GM12875 (cell line): Measurements from ENCODE around the gene TMEM131L.

Source experiments
- H3K4me3 ChIP-seq: one replicate; pipeline ENCODE4 v1.5.1; 2011; ENCODE audit warnings: low read depth, low read length, control low read depth
- CTCF ChIP-seq: IDR thresholded peaks from 2 replicates; pipeline ENCODE4 v1.5.1; 2011; ENCODE audit warnings: low read depth, mild to moderate bottlenecking, control low read depth, inconsistent platforms, low read length, moderate library complexity, borderline replicate concordance; ENCODE audit not compliant: insufficient read depth

TMEM131L gene

DNA sequence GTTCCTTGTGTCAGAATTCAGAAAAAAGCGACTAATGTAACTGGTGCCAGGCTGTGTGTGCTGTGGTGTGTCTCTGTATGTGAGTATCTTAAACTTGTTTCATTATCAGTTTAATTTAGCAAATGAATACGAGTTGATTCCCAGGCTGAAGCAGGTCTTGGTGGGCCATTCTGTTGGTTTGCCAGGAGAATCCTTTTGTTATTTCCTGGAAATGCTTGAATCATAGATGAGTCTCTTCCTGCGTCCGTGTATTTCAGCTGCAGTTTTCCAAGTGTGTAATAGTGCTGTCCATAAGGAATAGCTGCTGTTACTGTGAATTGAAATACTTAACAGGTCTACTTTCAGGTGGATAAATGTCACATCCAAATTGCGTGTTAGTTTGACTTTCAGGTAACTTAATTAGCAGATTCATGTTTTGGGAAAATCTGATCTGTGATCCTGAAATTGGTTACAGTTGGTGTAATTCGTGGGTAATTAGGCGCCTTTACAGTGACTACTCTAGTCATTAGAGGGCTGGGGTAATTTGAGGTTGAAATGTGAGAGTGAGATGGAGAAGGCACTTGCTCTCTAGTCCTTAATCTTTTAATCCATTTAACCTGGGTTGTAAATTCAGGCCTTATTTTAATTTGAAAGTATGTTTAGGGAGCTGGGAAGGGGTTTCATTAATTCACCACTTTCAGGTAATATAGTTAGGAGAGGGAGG, 23.8 kb downstream of the TMEM131L start:
- peak overlapping the region; percentile 65 for H3K4me3 ChIP-seq
- no peak for TF ChIP-seq CTCF

DNA sequence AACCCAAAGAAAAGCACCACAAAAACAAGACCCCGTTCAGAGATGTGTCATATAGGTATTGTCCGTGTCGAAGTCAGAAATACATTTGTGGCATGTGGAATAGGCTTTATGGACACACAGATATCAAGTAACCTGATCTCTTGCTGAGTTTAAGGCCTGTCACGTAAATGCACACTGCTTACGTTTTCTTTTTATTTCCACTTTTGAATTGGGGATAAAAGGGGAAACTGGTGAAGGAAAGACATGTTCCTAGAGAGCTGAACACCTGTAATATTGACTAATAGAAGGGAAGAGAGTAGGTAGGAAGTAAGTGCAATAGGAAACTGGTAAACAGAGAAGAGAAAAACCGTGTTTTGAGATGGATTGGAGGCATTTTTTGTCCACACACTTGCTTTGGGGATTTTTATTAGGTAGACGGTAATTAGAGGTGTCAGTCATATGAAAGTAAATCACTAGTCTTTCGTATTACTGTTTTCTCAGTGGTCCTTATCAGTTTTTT, 24.9 kb downstream of the TMEM131L start:
- no peak for TF ChIP-seq CTCF

GRCh38 chr4:153494562-153494961, 28.4 kb downstream of the TMEM131L start:
- no peak for TF ChIP-seq CTCF
- H3K4me3 ChIP-seq, result peak overlapping the region; percentile 39

More for the DNA sequence above, 24.9 kb downstream of the TMEM131L start:
- peak overlapping the region; percentile 65 for H3K4me3 ChIP-seq

GRCh38 chr4:153495480-153496193, 29.5 kb downstream of the TMEM131L start:
- H3K4me3 ChIP-seq, result no peak overlapping the region
- TF ChIP-seq CTCF, result no peak

- no peak for TF ChIP-seq CTCF
- H3K4me3 ChIP-seq, result peak overlapping the region; percentile 3
Observed at GRCh38 chr4:153497091-153497531, 31.0 kb downstream of the TMEM131L start.

DNA sequence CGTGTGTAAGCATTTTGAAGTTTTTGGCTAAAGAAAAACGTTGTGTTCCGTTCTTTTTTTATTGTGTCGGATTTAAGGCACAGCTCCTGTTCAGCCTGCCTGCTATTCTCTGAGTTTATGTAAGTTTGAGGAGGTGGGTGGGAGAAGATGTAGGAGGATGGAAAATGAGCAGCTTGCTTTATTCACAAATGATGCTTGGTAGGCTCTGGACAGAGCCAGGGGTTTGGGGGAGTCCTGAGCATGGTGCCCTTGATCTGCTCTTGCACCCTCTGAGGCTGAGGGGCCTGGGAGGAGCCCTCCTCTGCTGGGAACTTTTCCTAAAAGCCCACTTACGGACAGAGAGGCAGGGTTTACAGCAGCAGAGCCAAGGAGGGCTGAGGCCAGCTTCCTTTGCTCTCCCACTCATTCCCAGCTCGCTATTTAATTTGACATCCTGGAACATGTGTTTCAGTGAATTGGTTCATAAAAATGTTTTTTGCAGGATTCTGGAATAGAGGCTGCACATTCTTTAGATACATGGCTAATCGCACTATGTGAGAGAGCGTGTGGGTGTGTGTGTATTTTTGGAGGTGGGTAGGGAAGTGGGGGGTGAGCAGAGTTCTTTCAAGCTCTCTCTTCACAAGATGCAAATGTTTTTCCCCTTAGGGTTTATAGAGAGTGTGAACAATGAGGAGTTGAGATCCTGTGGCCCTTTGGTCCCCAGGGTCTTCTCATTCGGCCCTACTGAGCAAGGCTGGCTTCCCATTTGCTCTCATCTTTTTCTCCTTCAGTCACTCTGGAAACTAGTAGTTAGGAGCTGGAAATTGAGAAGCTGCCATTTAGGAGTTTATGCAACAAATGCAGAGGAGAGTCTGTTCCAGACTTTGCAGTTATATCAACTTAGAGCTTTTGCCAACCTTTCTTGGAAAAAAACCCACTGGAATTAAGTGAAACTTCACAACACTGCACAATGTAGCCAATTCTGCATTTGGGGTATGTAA, 32.1 kb downstream of the TMEM131L start:
- peak overlapping the region; percentile 38 for H3K4me3 ChIP-seq
- no peak for TF ChIP-seq CTCF
